ENCODE results near the gene SMOC1.

The SMOC1 gene

GRCh38 chr14:69989622-69990021 is 110.4 kb downstream of the SMOC1 start:
- TF ChIP-seq YY1 (IDR thresholded peaks at IDR 0.05; ENCODE audit: insufficient read depth, insufficient read length) (no peak), SUZ12 (IDR thresholded peaks at IDR 0.05; ENCODE audit: extremely low read depth, insufficient read depth, insufficient read length) (no peak), ZNF274 (IDR thresholded peaks at IDR 0.05; ENCODE audit: low read depth, low read length) (no peak)
- DNase-seq (ENCODE audit: low read depth, low spot score): no peak
- no peaks in the 10 kb centered on the region for H3K27me3 ChIP-seq (ENCODE audit: insufficient read depth, insufficient read length)

GRCh38 chr14:69990323-69990722 is 111.1 kb downstream of the SMOC1 start:
- Histone ChIP-seq H3K9me3 (ENCODE audit: insufficient read depth, low read length) (no peaks in the 10 kb centered on the region), H3K36me3 (ENCODE audit: insufficient read depth, insufficient read length, low read length) (no peaks in the 10 kb centered on the region), H3K27me3 (ENCODE audit: insufficient read depth, insufficient read length) (no peaks in the 10 kb centered on the region), H3K9ac (ENCODE audit: insufficient read length, low read depth) (no peak overlapping the region), H3K4me1 (ENCODE audit: insufficient read depth, insufficient read length) (no peaks in the 10 kb centered on the region), H3K4me3 (ENCODE audit: insufficient read length, low read depth) (no peak overlapping the region)
- no peak for DNase-seq (ENCODE audit: low read depth, low spot score)
- TF ChIP-seq YY1 (IDR thresholded peaks at IDR 0.05; ENCODE audit: insufficient read depth, insufficient read length): no peak
- TF ChIP-seq SUZ12 (IDR thresholded peaks at IDR 0.05; ENCODE audit: extremely low read depth, insufficient read depth, insufficient read length): no peak
- TF ChIP-seq ZNF274 (IDR thresholded peaks at IDR 0.05; ENCODE audit: low read depth, low read length): no peak

More at GRCh38 chr14:69989622-69990021, 110.4 kb downstream of the SMOC1 start:
- Histone ChIP-seq H3K4me3 (ENCODE audit: insufficient read length, low read depth) (no peak overlapping the region), H3K9ac (ENCODE audit: insufficient read length, low read depth) (no peak overlapping the region), H3K9me3 (ENCODE audit: insufficient read depth, low read length) (no peaks in the 10 kb centered on the region), H3K36me3 (ENCODE audit: insufficient read depth, insufficient read length, low read length) (no peaks in the 10 kb centered on the region), H3K4me1 (ENCODE audit: insufficient read depth, insufficient read length) (no peaks in the 10 kb centered on the region)

GRCh38 chr14:69991422-69991821 is 112.2 kb downstream of the SMOC1 start:
- no peak overlapping the region for H3K4me3 ChIP-seq (ENCODE audit: insufficient read length, low read depth)
- no peaks in the 10 kb centered on the region for H3K9me3 ChIP-seq (ENCODE audit: insufficient read depth, low read length)
- no peak for DNase-seq (ENCODE audit: low read depth, low spot score)
- H3K27me3 ChIP-seq (ENCODE audit: insufficient read depth, insufficient read length): no peaks in the 10 kb centered on the region
- no peak overlapping the region for H3K9ac ChIP-seq (ENCODE audit: insufficient read length, low read depth)
- TF ChIP-seq SUZ12 (IDR thresholded peaks at IDR 0.05; ENCODE audit: extremely low read depth, insufficient read depth, insufficient read length): no peak
- no peaks in the 10 kb centered on the region for H3K4me1 ChIP-seq (ENCODE audit: insufficient read depth, insufficient read length)
- H3K36me3 ChIP-seq (ENCODE audit: insufficient read depth, insufficient read length, low read length): no peaks in the 10 kb centered on the region

- no peak for TF ChIP-seq SUZ12 (IDR thresholded peaks at IDR 0.05; ENCODE audit: extremely low read depth, insufficient read depth, insufficient read length)
- no peak for TF ChIP-seq ZNF274 (IDR thresholded peaks at IDR 0.05; ENCODE audit: low read depth, low read length)
- TF ChIP-seq YY1 (IDR thresholded peaks at IDR 0.05; ENCODE audit: insufficient read depth, insufficient read length): no peak
- H3K4me3 ChIP-seq (ENCODE audit: insufficient read length, low read depth): no peak overlapping the region
- no peaks in the 10 kb centered on the region for H3K36me3 ChIP-seq (ENCODE audit: insufficient read depth, insufficient read length, low read length)
- no peak for DNase-seq (ENCODE audit: low read depth, low spot score)
- no peak overlapping the region for H3K9ac ChIP-seq (ENCODE audit: insufficient read length, low read depth)
- H3K4me1 ChIP-seq (ENCODE audit: insufficient read depth, insufficient read length): no peaks in the 10 kb centered on the region
- H3K27me3 ChIP-seq (ENCODE audit: insufficient read depth, insufficient read length): no peaks in the 10 kb centered on the region
- no peaks in the 10 kb centered on the region for H3K9me3 ChIP-seq (ENCODE audit: insufficient read depth, low read length)
Observed at GRCh38 chr14:69992564-69992963, 113.3 kb downstream of the SMOC1 start.

- TF ChIP-seq SUZ12 (IDR thresholded peaks at IDR 0.05; ENCODE audit: extremely low read depth, insufficient read depth, insufficient read length) (no peak), YY1 (IDR thresholded peaks at IDR 0.05; ENCODE audit: insufficient read depth, insufficient read length) (no peak), ZNF274 (IDR thresholded peaks at IDR 0.05; ENCODE audit: low read depth, low read length) (no peak)
- Histone ChIP-seq H3K9me3 (ENCODE audit: insufficient read depth, low read length) (no peaks in the 10 kb centered on the region), H3K9ac (ENCODE audit: insufficient read length, low read depth) (no peak overlapping the region), H3K4me3 (ENCODE audit: insufficient read length, low read depth) (no peak overlapping the region), H3K27me3 (ENCODE audit: insufficient read depth, insufficient read length) (no peaks in the 10 kb centered on the region), H3K36me3 (ENCODE audit: insufficient read depth, insufficient read length, low read length) (no peaks in the 10 kb centered on the region), H3K4me1 (ENCODE audit: insufficient read depth, insufficient read length) (no peaks in the 10 kb centered on the region)
- DNase-seq (ENCODE audit: low read depth, low spot score): no peak
Observed at GRCh38 chr14:69993326-69993725, 114.1 kb downstream of the SMOC1 start.

- TF ChIP-seq ZNF274 (IDR thresholded peaks at IDR 0.05; ENCODE audit: low read depth, low read length) (no peak), YY1 (IDR thresholded peaks at IDR 0.05; ENCODE audit: insufficient read depth, insufficient read length) (no peak), SUZ12 (IDR thresholded peaks at IDR 0.05; ENCODE audit: extremely low read depth, insufficient read depth, insufficient read length) (no peak)
- no peaks in the 10 kb centered on the region for H3K36me3 ChIP-seq (ENCODE audit: insufficient read depth, insufficient read length, low read length)
Observed at GRCh38 chr14:69994002-69994401, 114.8 kb downstream of the SMOC1 start.

GRCh38 chr14:69996216-69996615 is 117.0 kb downstream of the SMOC1 start:
- Histone ChIP-seq H3K4me3 (ENCODE audit: insufficient read length, low read depth) (no peak overlapping the region), H3K27me3 (ENCODE audit: insufficient read depth, insufficient read length) (no peaks in the 10 kb centered on the region), H3K9me3 (ENCODE audit: insufficient read depth, low read length) (no peaks in the 10 kb centered on the region), H3K4me1 (ENCODE audit: insufficient read depth, insufficient read length) (no peaks in the 10 kb centered on the region), H3K9ac (ENCODE audit: insufficient read length, low read depth) (no peak overlapping the region), H3K36me3 (ENCODE audit: insufficient read depth, insufficient read length, low read length) (no peaks in the 10 kb centered on the region)
- no peak for TF ChIP-seq YY1 (IDR thresholded peaks at IDR 0.05; ENCODE audit: insufficient read depth, insufficient read length)
- no peak for TF ChIP-seq SUZ12 (IDR thresholded peaks at IDR 0.05; ENCODE audit: extremely low read depth, insufficient read depth, insufficient read length)
- no peak for TF ChIP-seq ZNF274 (IDR thresholded peaks at IDR 0.05; ENCODE audit: low read depth, low read length)
- DNase-seq (ENCODE audit: low read depth, low spot score): no peak

More at GRCh38 chr14:69994002-69994401, 114.8 kb downstream of the SMOC1 start:
- no peak overlapping the region for H3K4me3 ChIP-seq (ENCODE audit: insufficient read length, low read depth)
- H3K9ac ChIP-seq (ENCODE audit: insufficient read length, low read depth): no peak overlapping the region
- no peaks in the 10 kb centered on the region for H3K27me3 ChIP-seq (ENCODE audit: insufficient read depth, insufficient read length)
- H3K4me1 ChIP-seq (ENCODE audit: insufficient read depth, insufficient read length): no peaks in the 10 kb centered on the region
- DNase-seq (ENCODE audit: low read depth, low spot score): no peak
- no peaks in the 10 kb centered on the region for H3K9me3 ChIP-seq (ENCODE audit: insufficient read depth, low read length)

- Histone ChIP-seq H3K27me3 (ENCODE audit: insufficient read depth, insufficient read length) (no peaks in the 10 kb centered on the region), H3K4me1 (ENCODE audit: insufficient read depth, insufficient read length) (no peaks in the 10 kb centered on the region), H3K9me3 (ENCODE audit: insufficient read depth, low read length) (no peaks in the 10 kb centered on the region), H3K36me3 (ENCODE audit: insufficient read depth, insufficient read length, low read length) (no peaks in the 10 kb centered on the region), H3K4me3 (ENCODE audit: insufficient read length, low read depth) (no peak overlapping the region), H3K9ac (ENCODE audit: insufficient read length, low read depth) (no peak overlapping the region)
- no peak for TF ChIP-seq YY1 (IDR thresholded peaks at IDR 0.05; ENCODE audit: insufficient read depth, insufficient read length)
- DNase-seq (ENCODE audit: low read depth, low spot score): no peak
Observed at GRCh38 chr14:69997849-69998248, 118.6 kb downstream of the SMOC1 start.
